ENCODE measurements around the gene ARPC3.
"Not testable (repeated sequence)": the region's sequence is repeated elsewhere in the genome, so short reads cannot be mapped to it uniquely, and the experiment has no call there.

The ARPC3 gene

GRCh38 chr12:110449799-110450497 lies at the start of gene ARPC3:
TSS of gene ARPC3 (minus strand) at chr12:110450337. CDS start at chr12:110450260, 77 bp downstream.
- peak; percentile 97 for DNase-seq (ENCODE audit: low spot score)

GRCh38 chr12:110498984-110499706 lies 49.0 kb upstream of the ARPC3 start:
- no peak for DNase-seq (ENCODE audit: low spot score)

DNA sequence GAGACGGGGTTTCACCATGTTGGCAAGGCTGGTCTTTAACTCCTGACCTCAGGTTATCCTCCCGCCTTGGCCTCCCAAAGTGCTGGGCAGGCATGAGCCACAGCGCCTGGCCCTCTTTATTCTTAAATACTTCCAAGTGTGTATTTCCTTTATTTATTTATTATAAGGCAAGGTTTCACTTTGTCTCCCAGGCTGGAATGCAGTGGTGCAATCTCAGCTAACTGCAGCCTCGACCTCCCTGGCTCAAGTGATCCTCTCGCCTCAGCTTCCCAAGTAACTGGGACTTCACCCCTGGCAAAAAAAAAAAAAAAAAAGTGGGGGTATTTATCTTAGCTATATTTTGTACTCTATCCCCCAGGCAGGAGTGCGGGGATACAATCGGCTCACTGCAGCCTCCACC lies 25.3 kb upstream of the ARPC3 start:
- no peak for DNase-seq (ENCODE audit: low spot score)

GRCh38 chr12:110468214-110469048 lies 18.3 kb upstream of the ARPC3 start, which contains the start of the genes FAM216A and GPN3:
TSS of gene FAM216A (plus strand) at chr12:110468845. CDS start at chr12:110468876, 31 bp downstream.
TSS of gene GPN3 (minus strand) at chr12:110468257. CDS start at chr12:110468203, 54 bp downstream.
- DNase-seq (ENCODE audit: low spot score), result peak; percentile 98

- DNase-seq (ENCODE audit: low spot score), result no peak
Observed at GRCh38 chr12:110467847-110468213, 17.7 kb upstream of the ARPC3 start.

DNA sequence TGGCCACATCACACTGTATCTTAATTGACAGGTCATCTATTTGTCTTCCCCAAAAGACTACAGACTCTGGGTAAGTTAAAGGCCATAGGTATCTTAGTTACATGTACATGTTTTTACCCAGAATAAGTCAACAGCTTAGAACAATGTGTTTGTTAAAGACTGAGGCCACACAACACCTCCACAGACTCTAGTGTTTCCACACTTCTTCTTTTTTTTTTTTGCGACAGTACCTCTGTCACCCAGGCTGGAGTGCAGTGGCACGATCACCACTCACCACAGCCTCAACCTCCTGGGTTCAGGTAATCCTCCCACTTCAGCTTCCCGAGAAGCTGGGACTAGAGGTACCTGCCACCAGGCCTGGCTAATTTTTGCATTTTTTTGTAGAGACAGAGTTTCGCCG lies 16.7 kb upstream of the ARPC3 start:
- no peak for DNase-seq (ENCODE audit: low spot score)

GRCh38 chr12:110465765-110466164 lies 15.6 kb upstream of the ARPC3 start:
- not testable (repeated sequence) for DNase-seq (ENCODE audit: low spot score)

DNA sequence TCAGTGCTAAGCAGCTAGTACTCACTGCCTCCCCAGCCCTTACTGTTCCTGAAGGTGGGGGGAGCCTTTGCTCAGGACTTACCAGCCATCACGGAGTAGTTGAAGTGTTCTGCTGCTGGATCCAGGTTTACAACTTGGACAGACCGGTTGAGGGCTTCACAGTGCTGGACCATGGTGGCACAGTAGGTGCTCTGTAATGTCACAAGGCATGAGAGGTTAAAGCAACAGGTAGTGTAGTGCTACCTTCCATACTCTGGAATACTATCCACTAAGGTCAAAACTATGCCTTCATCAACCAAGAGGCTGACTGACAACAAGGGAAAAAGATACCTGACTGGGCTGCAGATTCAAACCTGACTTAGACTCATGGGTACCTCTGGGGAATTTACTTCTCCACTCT lies 14.9 kb upstream of the ARPC3 start:
- no peak for DNase-seq (ENCODE audit: low spot score)

- DNase-seq (ENCODE audit: low spot score), result not testable (repeated sequence)
Observed at GRCh38 chr12:110461189-110461588, 11.1 kb upstream of the ARPC3 start.

GRCh38 chr12:110458756-110459155 lies 8.6 kb upstream of the ARPC3 start:
- no peak for DNase-seq (ENCODE audit: low spot score)

- no peak for DNase-seq (ENCODE audit: low spot score)
Observed at GRCh38 chr12:110453569-110454296, 3.6 kb upstream of the ARPC3 start.

DNA sequence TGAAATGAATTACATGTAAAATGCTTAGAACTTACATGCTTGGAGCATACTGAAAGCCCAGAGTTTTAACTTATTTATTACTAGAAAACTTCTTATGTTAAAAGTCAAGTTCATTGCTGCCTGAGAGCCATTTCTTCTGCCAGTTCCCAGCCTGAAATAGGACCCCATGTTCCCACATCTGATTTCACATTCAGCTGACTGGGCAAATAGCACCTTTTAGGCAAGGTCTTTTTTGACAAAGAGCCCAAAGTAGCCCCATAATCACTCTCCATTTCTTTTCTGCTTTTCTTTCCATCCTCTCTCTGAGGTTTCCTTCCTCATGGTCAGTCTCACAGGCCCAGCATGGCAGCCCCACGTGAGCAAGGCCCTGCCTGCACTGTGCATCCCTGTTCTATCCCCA lies 1.1 kb upstream of the ARPC3 start:
- DNase-seq (ENCODE audit: low spot score), result no peak

DNA sequence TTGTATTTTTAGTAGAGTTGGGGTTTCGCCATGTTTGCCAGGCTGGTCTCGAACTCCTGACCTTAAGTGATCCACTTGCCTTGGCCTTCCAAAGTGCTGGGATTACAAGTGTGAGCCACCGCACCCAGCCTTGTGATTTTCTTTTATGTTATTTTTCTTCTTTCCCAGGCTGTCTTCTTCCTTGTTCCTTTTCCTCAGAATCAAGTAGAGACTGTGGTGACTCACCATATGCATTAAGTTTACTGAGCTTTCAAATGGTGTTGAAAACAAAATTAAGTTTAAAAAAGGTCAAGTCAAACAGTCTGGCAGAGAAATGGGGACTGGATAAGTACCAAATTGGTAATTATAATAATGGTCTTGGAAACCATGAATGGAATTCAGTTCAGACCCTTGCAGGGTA lies 5.7 kb downstream of the ARPC3 start:
- DNase-seq (ENCODE audit: low spot score), result no peak

DNA sequence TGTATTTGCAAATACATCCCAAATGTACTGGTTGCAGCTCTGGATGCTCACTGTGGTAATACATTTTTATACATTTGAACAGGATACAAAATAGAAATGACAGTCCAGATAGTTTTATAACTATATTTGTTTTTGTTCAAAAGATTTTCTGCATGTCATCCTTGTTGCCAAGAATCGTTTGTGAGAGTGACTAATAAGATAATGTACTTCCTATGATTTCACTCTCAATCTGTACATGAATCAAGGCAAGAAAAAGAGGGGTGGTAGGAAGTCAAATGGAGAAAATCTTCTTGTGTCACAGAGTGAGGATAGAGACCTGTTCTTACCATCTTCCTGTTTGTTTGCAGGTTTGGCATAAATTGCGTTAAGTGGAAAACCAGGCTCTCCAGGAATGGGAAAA lies 13.9 kb downstream of the ARPC3 start:
- no peak for DNase-seq (ENCODE audit: low spot score)

DNA sequence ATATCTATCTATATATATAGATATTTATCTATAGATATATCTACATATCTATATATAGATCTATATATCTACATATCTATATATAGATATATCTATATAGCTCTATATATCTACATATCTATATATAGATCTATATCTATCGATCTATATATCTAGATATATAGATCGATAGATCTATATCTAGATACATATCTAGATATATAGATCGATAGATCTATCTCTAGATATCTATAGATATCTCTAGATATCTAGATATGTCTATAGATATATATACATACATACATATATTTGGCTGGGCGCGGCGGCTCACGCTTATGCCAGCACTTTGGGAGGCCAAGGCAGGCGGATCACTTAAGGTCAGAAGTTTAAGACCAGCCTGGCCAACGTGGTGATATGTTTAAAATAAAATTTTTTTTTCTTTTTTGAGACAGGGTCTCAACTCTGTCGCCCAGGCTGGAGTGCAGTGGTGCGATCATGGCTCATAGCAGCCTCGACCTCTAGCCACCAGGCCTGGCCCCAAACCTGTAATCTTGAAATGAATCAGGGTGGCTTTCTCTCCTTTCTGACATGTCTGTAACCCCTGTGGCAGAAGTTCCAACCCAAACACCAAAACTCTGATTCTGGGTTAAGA lies 18.1 kb downstream of the ARPC3 start:
- DNase-seq (ENCODE audit: low spot score), result no peak

DNA sequence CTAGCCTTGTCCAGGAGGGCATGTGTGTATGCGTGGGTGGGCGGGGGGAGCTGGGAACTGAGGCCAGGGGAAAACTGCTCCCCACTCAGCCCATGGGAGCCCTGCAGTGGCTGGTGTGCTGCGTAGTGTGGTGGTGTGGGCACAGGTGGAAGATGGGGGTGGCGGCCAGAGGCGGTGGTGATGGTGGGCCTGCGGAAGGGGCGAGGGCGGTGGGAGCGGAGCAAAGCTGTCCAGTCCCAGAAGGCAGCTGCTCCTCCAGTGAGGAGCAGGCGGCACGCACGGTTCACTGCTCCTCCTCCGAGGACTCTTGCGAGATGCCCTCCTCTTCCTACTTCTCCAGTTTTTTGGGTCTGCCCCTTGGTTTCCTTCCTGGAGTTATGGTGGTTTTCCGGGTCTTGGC lies 20.5 kb downstream of the ARPC3 start:
- DNase-seq (ENCODE audit: low spot score), result not testable (repeated sequence)

- DNase-seq (ENCODE audit: low spot score), result no peak
Observed at GRCh38 chr12:110426406-110426805, 23.7 kb downstream of the ARPC3 start.

DNA sequence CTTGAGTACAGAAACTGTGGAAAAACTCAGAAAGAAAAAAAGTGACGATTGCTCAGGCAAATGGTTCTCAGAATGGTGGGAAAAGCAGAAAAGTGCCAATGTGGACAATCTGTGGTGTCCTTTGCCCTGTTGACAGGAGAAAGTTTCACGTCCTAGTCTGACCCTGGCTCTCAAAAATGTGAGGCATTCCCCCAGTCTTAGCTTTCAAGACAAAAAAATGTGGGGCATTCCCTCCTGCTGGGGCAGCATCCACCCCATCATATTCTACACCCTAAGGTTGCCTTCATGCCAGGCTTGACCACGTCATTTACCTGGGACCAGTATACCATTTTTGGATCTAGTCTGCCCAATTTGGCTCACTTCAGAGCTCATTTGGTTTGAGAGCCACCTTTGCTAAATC lies 25.9 kb downstream of the ARPC3 start:
- DNase-seq (ENCODE audit: low spot score), result no peak

- DNase-seq (ENCODE audit: low spot score), result no peak
Observed at GRCh38 chr12:110421701-110422100, 28.4 kb downstream of the ARPC3 start.

- no peak for DNase-seq (ENCODE audit: low spot score)
Observed at GRCh38 chr12:110421159-110421661, 28.9 kb downstream of the ARPC3 start.

- DNase-seq (ENCODE audit: low spot score), result not testable (repeated sequence)
Observed at GRCh38 chr12:110420644-110421043, 29.5 kb downstream of the ARPC3 start.
